Stimulated activated CD8-positive, alpha-beta memory T cell treated with anti-CD3 and anti-CD28 coated beads, Interleukin-15, amount 100 ng/mL, for 1 hour (primary cell): ENCODE results near the gene ANKRD13D.

Experiments used
- DNase-seq: peaks from one replicate; pipeline ENCODE4 v3.0.0-alpha.2; 2020; ENCODE audit warnings: low read depth

ANKRD13D gene

GRCh38 chr11:67303132-67303834 lies 14.2 kb downstream of the ANKRD13D start, which contains the start of gene SSH3:
TSS of gene SSH3 (plus strand) at chr11:67303530. CDS start at chr11:67303626, 96 bp downstream.
- DNase-seq: no peak

DNA sequence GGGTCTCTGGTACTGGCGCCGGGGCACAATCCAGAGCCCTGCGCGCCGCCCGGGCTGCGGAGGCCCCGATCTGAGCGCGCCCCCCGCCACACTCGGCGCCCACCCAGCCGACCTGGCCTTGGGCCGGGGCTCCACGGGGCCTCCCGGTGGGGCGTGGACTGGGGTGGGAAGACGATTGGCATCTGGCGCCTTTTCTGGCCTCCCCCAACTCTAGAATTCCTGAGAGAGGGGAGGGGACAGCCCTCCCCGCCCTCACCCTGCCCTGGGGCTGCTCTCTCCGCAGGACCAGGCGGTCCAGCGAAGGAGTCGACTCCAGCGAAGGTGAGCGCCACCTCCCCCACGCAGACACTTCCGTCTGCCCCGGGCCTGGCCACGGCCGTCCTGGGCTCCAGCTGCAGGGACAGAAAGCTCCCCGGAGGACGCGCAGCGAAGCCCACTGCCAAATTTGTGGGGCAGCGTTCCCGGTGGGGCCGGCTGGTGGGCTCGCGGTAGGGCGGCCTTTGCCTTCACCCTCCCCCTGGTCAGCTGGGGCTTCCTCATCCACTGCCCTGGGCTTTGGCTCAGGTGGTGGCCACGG lies 14.8 kb downstream of the ANKRD13D start:
- no peak for DNase-seq

GRCh38 chr11:67304511-67305113 lies 15.5 kb downstream of the ANKRD13D start:
- no peak for DNase-seq

- DNase-seq: no peak
Measured at GRCh38 chr11:67306769-67307544, 17.9 kb downstream of the ANKRD13D start.

GRCh38 chr11:67307545-67308001 lies 18.5 kb downstream of the ANKRD13D start:
- no peak for DNase-seq

DNA sequence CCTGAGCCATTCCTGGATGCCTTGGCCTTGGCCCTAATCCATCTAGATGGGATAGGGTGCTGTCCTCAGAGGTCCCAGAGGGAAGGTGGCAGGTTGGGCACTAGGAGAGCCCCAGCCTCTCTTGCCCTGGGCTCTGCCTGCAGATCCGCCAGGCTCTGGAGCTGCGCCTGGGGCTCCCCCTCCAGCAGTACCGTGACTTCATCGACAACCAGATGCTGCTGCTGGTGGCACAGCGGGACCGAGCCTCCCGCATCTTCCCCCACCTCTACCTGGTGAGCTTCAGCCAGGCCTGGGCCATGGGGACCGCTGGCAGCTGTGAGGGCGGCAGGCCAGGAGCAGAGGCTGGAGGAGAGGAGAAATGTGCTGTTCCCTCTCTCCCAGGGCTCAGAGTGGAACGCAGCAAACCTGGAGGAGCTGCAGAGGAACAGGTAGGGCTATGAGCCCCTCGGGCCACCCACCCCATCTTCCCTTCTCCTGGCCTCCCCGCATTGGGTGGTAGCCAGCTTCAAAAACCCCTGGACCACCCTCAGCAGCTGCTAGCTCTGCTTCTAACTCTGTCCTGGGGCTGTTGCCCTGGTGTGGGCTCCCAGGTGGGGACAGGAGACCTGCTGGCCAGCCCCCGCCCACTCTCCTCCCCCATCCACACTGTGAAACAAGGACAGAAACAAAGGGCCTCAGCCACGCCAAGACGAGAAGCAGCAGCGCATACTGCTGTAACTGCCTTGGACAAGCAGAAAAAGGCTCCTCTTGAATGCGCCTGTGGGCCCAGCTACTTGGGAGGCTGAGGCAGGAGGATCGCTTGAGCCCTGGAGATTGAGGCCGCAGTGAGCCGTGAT lies 19.1 kb downstream of the ANKRD13D start:
- DNase-seq: no peak

- DNase-seq: no peak
Measured at GRCh38 chr11:67309166-67309565, 20.1 kb downstream of the ANKRD13D start.

- DNase-seq: no peak
Measured at GRCh38 chr11:67309661-67310061, 20.6 kb downstream of the ANKRD13D start.

- DNase-seq: no peak
Measured at GRCh38 chr11:67310246-67311050, 21.3 kb downstream of the ANKRD13D start.

DNA sequence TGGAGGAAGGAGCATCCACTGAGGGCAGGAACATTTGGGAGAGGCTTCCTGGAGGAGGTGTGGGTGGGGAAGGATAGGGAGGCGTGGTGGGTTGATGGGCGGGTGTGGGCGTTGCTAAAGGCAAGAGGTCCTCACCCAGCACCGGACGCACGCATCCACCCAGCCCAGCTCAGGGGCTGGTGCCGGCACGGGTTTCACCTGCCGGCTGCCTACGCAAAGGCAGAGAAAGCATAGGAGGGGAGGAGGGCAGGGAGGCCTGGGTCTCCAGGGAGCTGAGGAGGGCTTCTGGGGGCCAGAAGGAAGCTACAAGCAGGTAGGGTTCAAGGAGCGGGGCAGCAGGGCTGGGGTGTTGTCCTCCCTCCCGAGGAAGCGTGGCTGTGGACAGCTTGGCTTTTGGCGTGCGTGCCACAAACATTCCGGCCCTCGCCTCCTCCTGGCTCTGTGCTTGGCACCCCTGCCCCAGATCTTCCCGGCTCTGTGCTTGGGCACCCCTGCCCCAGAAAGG lies 22.0 kb downstream of the ANKRD13D start:
- DNase-seq: no peak

- DNase-seq: no peak
Measured at GRCh38 chr11:67311556-67312082, 22.5 kb downstream of the ANKRD13D start.

- no peak for DNase-seq
Measured at GRCh38 chr11:67312187-67313021, 23.3 kb downstream of the ANKRD13D start.

DNA sequence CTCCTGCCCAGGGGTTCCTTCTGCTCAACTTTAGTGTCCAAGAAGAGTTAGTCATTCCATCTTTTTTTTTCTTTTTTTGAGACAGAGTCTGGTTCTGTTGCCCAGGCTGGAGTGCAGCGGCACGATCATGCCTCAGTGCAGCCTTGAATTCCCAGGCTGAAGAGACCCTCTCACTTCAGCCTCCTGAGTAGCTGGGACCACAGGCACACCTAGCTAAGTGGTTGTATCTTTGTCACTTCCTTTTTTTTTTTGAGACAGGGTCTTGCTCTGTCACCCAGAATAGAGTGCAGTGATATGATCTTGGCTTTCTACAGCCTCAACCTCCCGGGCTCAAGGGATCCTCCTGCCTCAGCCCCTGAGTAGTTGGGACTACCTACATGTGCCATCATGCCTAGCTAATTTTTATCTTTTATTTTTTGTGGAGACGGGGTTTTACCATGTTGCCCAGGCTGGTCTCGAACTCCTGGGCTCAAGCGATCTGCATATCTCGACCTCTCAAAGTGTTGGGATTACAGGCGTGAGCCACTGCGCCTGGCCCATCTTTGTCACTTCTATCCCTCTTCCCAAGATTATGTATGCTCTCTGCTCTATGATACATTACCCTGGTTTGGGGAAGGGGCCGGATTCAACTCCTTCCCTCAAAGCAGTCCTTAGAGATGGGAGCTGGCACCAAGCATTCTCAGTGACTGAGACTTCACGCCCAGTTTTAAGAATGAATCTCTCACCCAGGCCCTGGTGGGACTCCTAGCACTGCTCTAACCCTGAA lies 24.2 kb downstream of the ANKRD13D start:
- no peak for DNase-seq

DNA sequence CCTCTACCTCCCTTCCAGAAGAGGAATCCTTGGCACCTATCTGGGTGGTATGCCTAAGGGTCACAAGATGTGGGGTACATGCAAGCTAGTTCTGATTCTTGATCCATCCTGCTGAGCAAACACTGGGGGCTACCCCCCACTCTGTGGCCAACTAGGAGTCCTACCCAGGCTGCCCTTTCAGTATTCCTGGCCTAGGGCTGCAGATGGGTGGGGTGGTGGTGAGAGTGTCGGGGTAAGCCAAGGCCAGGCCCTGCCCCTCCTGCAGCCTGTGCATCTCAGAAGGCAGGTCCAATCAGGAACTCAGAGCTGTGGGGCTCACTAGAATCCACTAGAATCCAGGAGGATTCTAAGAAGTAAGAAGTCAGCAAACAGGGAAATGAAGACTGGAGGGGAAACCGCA lies 25.1 kb downstream of the ANKRD13D start:
- no peak for DNase-seq

DNA sequence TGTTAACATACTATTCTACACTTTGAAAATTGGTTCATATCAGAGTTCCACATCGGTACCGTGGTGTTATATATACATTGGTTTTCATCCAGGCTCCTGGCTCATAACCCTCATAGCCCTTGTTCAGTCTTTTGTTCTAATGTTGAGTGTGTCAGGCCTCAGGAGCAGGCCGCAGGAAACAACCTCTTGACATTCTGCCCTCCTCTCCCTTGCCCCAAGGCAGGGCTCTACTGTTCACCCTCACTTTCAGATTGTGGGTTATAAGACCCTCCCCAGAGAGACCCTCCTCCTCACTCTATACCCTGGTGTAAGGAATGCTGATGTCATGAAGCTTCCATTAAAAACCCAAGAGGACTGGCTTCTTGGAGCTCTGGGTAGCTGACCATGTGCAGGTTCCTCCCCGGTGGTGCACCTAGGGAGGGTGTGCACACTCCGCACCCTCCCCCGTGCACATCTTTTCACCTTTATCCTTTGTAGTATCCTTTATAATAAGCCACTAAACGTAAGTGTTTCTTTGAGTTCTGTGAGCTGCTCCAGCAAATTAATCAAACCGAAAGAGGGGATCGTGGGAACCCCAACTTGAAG lies 26.3 kb downstream of the ANKRD13D start:
- DNase-seq: no peak

GRCh38 chr11:67316882-67317204 lies 27.7 kb downstream of the ANKRD13D start:
- DNase-seq: no peak

DNA sequence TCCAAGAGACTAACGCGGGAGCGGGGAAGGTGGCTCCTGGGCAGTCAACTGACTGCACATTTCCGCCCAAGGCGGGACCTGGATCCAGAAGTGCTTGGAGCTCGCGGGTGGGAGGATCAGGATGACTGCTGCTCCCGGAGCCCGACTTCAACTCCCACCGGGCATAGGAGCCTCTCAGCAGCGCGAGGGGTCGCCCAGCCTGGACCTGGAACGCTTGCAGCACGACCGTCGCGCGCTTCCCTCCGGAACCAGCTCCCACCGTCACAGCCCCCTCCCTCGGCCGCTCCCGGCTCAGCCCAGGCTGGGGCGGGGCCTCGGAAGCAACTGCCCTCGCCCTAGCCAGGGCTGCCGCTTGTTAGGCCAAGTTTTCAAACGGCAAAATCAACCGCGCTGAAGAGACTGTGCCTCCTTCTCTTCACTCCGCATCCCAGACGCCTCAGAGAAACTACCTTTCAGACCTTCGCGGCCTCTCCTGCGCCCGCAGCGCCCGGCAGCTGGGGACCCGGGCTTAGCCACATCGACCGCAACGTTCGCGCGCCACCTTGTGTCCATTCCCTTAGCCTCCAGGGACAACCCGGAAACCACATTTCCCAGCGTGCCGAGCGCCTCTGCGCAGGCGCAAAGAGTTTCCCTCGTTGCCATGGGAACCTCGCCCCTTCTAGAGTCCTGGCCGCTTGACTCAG lies 28.2 kb downstream of the ANKRD13D start:
- peak; percentile 99 for DNase-seq
